Stimulated activated naive CD8-positive, alpha-beta T cell treated with anti-CD3 and anti-CD28 coated beads, Interleukin-15, Interleukin-2, amounts not matched to agents 100 ng/mL and 50 ng/mL, for 24 hours (primary cell): ENCODE results near the gene CALHM4.
A peak's percentile ranks its signal among the peaks of the same experiment; 100 is the strongest.

Source experiments
- H3K27ac Mint-ChIP-seq: one replicate; pipeline ENCODE4 v1.8.0; 2021; ENCODE audit warnings: mild to moderate bottlenecking, mixed read lengths
- H3K27me3 Mint-ChIP-seq: one replicate; pipeline ENCODE4 v1.8.0; 2021; ENCODE audit warnings: mixed read lengths
- H3K36me3 Mint-ChIP-seq: one replicate; pipeline ENCODE4 v1.8.0; 2021; ENCODE audit warnings: low read depth, mixed read lengths
- H3K4me1 Mint-ChIP-seq: one replicate; pipeline ENCODE4 v1.8.0; 2021; ENCODE audit warnings: low read depth, mixed read lengths
- H3K4me3 Mint-ChIP-seq: one replicate; pipeline ENCODE4 v1.8.0; 2021; ENCODE audit warnings: mild to moderate bottlenecking, mixed read lengths
- H3K9me3 Mint-ChIP-seq: one replicate; pipeline ENCODE4 v1.8.0; 2021; ENCODE audit warnings: mixed read lengths

CALHM4 gene

DNA sequence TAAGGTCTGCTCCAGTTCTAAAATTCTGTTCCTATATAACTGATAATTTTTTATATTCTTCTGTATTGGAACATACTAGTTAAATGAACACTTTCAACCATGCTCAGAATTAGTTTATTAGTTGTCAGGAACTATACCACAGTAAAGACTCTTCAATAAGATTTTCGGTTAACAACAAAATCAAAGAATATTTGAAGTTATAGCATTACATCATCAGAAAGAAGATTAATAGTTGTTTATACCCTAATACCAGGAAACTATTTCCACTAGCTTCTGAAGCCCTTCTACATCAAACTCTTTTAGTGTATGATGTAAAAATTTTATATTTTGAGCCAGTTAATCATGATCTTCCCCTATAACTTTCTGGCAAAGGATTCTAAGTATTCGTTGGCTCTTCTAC, 6.6 kb downstream of the CALHM4 start:
- Mint-ChIP-seq H3K9me3 (no peaks in the 10 kb centered on the region), H3K36me3 (no peaks in the 10 kb centered on the region), H3K4me3 (no peak overlapping the region), H3K4me1 (peaks cover 6% of the 10 kb centered on the region), H3K27ac (no peak overlapping the region), H3K27me3 (peaks cover 7% of the 10 kb centered on the region)

GRCh38 chr6:116561377-116562018, 7.9 kb downstream of the CALHM4 start:
- peaks cover 6% of the 10 kb centered on the region for H3K4me1 Mint-ChIP-seq
- no peaks in the 10 kb centered on the region for H3K36me3 Mint-ChIP-seq
- H3K9me3 Mint-ChIP-seq, result no peaks in the 10 kb centered on the region
- no peak overlapping the region for H3K27ac Mint-ChIP-seq
- no peak overlapping the region for H3K4me3 Mint-ChIP-seq
- H3K27me3 Mint-ChIP-seq, result peaks cover 7% of the 10 kb centered on the region

GRCh38 chr6:116562019-116562403, 8.5 kb downstream of the CALHM4 start:
- Mint-ChIP-seq H3K4me1 (peaks cover 6% of the 10 kb centered on the region), H3K27me3 (peaks cover 7% of the 10 kb centered on the region), H3K4me3 (no peak overlapping the region), H3K36me3 (no peaks in the 10 kb centered on the region), H3K9me3 (no peaks in the 10 kb centered on the region), H3K27ac (no peak overlapping the region)

GRCh38 chr6:116562614-116563013, 9.1 kb downstream of the CALHM4 start:
- Mint-ChIP-seq H3K4me1 (peaks cover 6% of the 10 kb centered on the region), H3K36me3 (no peaks in the 10 kb centered on the region), H3K9me3 (no peaks in the 10 kb centered on the region), H3K27ac (no peak overlapping the region), H3K27me3 (peaks cover 7% of the 10 kb centered on the region), H3K4me3 (no peak overlapping the region)

DNA sequence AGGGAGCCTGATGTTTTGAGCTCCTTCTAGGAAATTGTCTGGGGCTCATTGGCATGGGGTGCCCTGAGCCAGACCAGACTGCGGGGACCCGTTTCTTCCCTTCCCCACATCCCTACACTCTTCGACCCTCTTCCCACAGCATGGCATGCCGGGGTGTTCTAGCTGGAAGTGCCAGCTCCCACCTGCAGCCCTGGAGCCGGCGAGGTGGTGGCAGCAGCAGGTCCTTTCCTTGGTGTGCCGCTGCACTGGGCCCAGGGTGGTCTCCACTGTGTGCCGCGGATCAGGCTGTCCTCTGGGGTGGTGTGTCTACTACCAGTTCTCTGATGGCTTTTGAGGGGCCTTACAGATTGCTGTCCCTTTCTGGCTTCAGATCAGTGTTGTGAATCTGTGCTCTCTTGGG, 10.3 kb downstream of the CALHM4 start:
- H3K4me1 Mint-ChIP-seq, result peaks cover 14% of the 10 kb centered on the region
- H3K36me3 Mint-ChIP-seq, result no peaks in the 10 kb centered on the region
- H3K9me3 Mint-ChIP-seq, result no peaks in the 10 kb centered on the region
- H3K27me3 Mint-ChIP-seq, result peaks cover 7% of the 10 kb centered on the region
- H3K27ac Mint-ChIP-seq, result no peak overlapping the region
- H3K4me3 Mint-ChIP-seq, result no peak overlapping the region

- peaks cover 7% of the 10 kb centered on the region for H3K27me3 Mint-ChIP-seq
- H3K9me3 Mint-ChIP-seq, result no peaks in the 10 kb centered on the region
Measured at GRCh38 chr6:116564311-116564710, 10.8 kb downstream of the CALHM4 start.

DNA sequence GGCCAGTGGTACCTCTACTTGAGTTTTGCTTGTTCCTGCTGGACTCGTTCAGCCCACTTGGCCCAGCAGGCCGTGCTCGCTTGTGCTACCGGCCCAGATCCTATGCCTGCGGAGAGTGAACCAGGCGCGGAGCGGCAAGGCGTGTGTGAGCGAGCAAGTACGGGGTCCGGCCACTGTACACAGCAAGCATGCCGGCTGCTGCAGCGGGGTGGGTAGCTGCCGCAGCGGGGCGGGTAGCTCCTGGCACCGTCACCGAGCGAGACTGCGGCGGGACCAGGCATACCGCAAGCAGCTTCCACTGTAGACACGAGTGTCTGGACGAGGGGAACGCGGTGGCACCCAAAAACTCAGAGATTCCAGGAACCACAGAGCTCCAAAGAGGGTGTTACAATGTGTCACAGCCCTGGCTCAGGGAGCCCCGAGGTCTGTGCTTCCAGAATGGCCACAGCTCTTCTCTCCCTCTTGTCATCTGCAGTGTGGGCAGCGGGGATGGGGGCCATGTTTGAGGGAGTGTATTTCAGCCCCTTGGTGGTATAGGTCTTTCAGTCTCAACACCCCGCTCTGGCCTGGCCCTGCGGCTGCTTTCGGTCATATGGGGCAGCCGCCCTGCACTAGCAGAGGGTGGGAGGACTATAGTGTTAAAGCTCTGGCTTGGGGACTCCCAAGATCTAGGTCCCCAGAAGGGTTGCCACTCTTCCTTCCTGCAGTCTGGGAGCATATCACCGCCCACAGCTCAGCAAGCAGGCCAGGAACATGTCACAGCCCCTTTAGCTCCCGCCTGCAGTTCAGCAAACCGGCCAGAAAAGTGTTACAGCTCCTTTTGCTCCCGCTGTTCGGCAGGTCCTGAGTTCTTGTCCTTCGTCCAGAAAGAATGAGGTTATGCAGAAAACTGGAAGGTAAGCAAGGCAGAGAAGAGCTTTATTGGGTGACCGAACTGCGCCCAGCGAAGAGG, 11.6 kb downstream of the CALHM4 start:
- Mint-ChIP-seq H3K4me3 (peak overlapping the region; percentile 21), H3K27me3 (peaks cover 7% of the 10 kb centered on the region), H3K36me3 (no peaks in the 10 kb centered on the region), H3K9me3 (no peaks in the 10 kb centered on the region), H3K27ac (no peak overlapping the region), H3K4me1 (peaks cover 26% of the 10 kb centered on the region)

More at GRCh38 chr6:116564311-116564710, 10.8 kb downstream of the CALHM4 start:
- Mint-ChIP-seq H3K4me3 (no peak overlapping the region), H3K36me3 (no peaks in the 10 kb centered on the region), H3K27ac (no peak overlapping the region), H3K4me1 (peaks cover 19% of the 10 kb centered on the region)

DNA sequence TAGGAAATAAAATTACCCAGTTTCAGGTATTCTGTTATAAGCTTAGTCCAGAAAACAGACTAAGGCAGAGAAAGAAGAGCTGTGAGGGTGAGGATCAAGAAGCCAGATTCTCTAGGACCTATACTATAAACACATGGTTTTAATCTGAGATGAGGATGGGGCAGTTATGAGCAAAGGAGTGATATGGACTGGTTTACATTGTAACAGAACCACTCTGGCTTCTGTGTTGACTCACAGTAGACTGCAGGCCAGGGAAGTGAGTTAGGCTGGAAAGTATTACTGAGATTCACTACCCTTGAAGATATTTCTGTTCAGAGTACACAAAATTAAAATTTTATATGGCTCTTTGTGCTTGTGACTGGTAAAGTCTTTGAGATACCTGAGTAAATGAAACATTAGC, 14.6 kb downstream of the CALHM4 start:
- no peak overlapping the region for H3K4me3 Mint-ChIP-seq
- H3K27me3 Mint-ChIP-seq, result peaks cover 7% of the 10 kb centered on the region
- no peak overlapping the region for H3K27ac Mint-ChIP-seq
- no peaks in the 10 kb centered on the region for H3K9me3 Mint-ChIP-seq
- H3K4me1 Mint-ChIP-seq, result peaks cover 38% of the 10 kb centered on the region
- no peaks in the 10 kb centered on the region for H3K36me3 Mint-ChIP-seq

- H3K4me1 Mint-ChIP-seq, result peaks cover 48% of the 10 kb centered on the region
- peaks cover 8% of the 10 kb centered on the region for H3K36me3 Mint-ChIP-seq
- no peak overlapping the region for H3K27ac Mint-ChIP-seq
- peaks cover 4% of the 10 kb centered on the region for H3K27me3 Mint-ChIP-seq
- no peaks in the 10 kb centered on the region for H3K9me3 Mint-ChIP-seq
- H3K4me3 Mint-ChIP-seq, result peak overlapping the region; percentile 100
Measured at GRCh38 chr6:116568821-116569755, 15.5 kb downstream of the CALHM4 start.

DNA sequence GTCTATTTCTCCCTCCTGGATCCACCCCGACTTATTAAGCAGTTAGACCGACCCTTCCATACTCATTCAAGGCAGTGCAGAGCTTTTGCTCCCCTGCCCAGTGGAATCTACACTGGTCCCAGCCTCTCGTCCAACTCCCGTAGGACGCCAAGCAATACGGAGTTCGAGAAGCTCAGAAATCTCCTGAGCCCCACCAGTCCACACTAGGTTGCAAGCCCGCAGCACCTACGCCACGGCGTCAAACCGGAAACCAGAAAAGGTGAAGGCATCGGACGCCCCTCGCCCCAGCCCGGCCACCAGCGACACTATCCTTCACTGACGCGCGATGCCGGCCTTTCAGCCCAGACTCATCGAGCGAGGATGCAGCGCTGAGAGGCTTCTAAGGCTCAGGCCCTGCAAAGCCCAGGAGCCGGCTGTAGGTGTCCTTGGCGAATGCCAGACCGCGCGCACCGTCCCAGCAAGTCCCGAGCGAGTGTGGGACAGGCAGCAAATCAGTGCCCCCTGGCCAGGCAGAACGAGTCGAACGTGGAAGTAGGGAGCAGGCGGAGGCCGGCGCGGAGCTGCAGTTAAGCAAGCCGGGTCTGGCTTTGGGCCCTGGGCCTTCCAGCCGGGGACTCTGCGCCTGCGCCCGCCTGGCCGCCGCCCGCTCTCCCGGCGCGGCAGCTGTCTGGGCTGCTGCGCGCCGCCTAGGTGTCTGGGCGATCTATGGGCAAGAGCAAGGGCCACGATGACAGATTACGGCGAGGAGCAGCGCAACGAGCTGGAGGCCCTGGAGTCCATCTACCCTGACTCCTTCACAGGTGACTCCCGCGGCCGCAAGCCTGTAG, 17.5 kb downstream of the CALHM4 start, which contains the start of gene RWDD1:
RWDD1 (plus strand) TSS at position 649 of the 827 bp plus-strand sequence; CDS start at position 728, 79 bp downstream.
- Mint-ChIP-seq H3K36me3 (peaks cover 20% of the 10 kb centered on the region), H3K27me3 (no peaks in the 10 kb centered on the region), H3K27ac (peak within 1 kb of the TSS; percentile 99), H3K4me1 (peaks cover 47% of the 10 kb centered on the region), H3K4me3 (peak within 1 kb of the TSS; percentile 100), H3K9me3 (no peaks in the 10 kb centered on the region)

DNA sequence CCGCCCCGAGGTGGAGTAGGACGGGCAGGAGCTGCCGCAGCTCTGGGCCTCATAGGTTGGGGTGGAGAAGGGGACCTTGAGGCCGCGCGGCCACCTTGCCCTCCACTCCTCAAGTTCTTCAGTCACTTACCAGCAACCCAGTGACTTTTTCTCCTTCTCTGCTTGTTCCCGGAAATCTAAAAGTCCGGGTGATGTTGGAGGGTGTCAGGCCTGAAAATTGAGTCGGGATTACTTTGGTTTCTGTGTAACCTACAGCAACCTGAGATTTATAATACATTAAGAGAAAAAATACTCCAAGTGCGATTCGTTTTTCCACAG, 18.1 kb downstream of the CALHM4 start:
- Mint-ChIP-seq H3K27me3 (no peaks in the 10 kb centered on the region), H3K4me1 (peaks cover 51% of the 10 kb centered on the region), H3K36me3 (peaks cover 26% of the 10 kb centered on the region), H3K4me3 (peak overlapping the region; percentile 100), H3K27ac (peak overlapping the region; percentile 93), H3K9me3 (no peaks in the 10 kb centered on the region)

DNA sequence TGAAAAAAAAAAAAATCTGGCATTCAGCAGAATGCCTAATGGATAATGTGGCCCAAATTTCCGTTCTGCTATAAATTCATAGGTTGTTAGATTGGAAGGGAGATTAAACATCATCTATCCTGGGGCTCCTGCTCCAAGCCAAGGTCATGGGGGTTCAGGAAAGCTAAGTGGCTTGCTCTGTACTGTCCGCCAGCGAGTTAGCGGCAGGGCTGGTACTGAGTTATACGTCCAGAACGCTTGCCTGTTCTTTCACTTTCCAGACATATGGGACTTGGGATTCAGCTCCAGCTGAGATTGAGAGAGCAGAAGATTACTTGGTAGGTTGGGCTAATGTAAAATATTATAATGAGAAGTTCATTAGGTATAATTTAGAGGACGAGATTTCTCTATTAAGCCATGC, 18.6 kb downstream of the CALHM4 start:
- H3K27me3 Mint-ChIP-seq, result no peaks in the 10 kb centered on the region
- no peaks in the 10 kb centered on the region for H3K9me3 Mint-ChIP-seq
- peak overlapping the region; percentile 100 for H3K4me3 Mint-ChIP-seq
- peak overlapping the region; percentile 93 for H3K27ac Mint-ChIP-seq
- peaks cover 30% of the 10 kb centered on the region for H3K36me3 Mint-ChIP-seq
- peaks cover 55% of the 10 kb centered on the region for H3K4me1 Mint-ChIP-seq

DNA sequence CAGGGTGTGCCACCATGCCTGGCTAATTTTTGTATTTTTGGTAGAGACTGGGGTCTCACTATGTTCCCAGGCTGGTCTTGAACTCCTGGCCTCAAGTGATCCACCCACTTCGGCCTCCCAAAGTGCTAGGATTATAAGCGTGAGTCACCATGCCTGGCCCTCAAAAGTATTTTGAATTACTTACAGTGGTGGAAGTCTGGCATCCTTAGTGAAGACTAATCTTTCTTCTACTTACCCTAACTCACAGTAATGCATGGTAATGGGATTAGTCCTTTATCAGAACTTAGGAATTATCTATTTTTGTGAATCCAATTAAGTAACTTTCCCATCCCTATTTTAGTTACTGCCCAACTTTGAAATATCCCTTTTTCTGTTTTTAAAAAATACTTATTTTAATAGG, 21.7 kb downstream of the CALHM4 start:
- no peaks in the 10 kb centered on the region for H3K9me3 Mint-ChIP-seq
- no peaks in the 10 kb centered on the region for H3K27me3 Mint-ChIP-seq
- peaks cover 53% of the 10 kb centered on the region for H3K4me1 Mint-ChIP-seq
- peaks cover 53% of the 10 kb centered on the region for H3K36me3 Mint-ChIP-seq
- H3K27ac Mint-ChIP-seq, result no peak overlapping the region
- no peak overlapping the region for H3K4me3 Mint-ChIP-seq

- H3K27me3 Mint-ChIP-seq, result no peaks in the 10 kb centered on the region
- no peaks in the 10 kb centered on the region for H3K9me3 Mint-ChIP-seq
- no peak overlapping the region for H3K4me3 Mint-ChIP-seq
- peaks cover 64% of the 10 kb centered on the region for H3K36me3 Mint-ChIP-seq
- H3K4me1 Mint-ChIP-seq, result peaks cover 47% of the 10 kb centered on the region
- H3K27ac Mint-ChIP-seq, result no peak overlapping the region
Measured at GRCh38 chr6:116577486-116577885, 23.9 kb downstream of the CALHM4 start.
